ENCODE data around the gene STARD10. TPM values are rescaled to one million over a fixed set of nuclear protein-coding genes. Genes with fewer than 3 reads are reported as not detected.
"Not testable (repeated sequence)": the region's sequence is repeated elsewhere in the genome, so short reads cannot be mapped to it uniquely, and the experiment has no call there.

Gene STARD10
- total and polyA plus RNA-seq, 3 donors from 2014 or later: 130 to 379 (median 202) TPM

- Histone ChIP-seq H3K9me3 (no peaks in the 10 kb centered on the region), H3K36me3 (ENCODE audit: low read depth, missing control alignments) (no peaks in the 10 kb centered on the region), H3K27ac (peak within 1 kb of the TSS; percentile 95 to 97), H3K27me3 (no peaks in the 10 kb centered on the region), H3K4me3 (peak within 1 kb of the TSS; percentile 80 to 95), H3K4me1 (peaks cover 21% of the 10 kb centered on the region)
- TF ChIP-seq, protein P1, sequence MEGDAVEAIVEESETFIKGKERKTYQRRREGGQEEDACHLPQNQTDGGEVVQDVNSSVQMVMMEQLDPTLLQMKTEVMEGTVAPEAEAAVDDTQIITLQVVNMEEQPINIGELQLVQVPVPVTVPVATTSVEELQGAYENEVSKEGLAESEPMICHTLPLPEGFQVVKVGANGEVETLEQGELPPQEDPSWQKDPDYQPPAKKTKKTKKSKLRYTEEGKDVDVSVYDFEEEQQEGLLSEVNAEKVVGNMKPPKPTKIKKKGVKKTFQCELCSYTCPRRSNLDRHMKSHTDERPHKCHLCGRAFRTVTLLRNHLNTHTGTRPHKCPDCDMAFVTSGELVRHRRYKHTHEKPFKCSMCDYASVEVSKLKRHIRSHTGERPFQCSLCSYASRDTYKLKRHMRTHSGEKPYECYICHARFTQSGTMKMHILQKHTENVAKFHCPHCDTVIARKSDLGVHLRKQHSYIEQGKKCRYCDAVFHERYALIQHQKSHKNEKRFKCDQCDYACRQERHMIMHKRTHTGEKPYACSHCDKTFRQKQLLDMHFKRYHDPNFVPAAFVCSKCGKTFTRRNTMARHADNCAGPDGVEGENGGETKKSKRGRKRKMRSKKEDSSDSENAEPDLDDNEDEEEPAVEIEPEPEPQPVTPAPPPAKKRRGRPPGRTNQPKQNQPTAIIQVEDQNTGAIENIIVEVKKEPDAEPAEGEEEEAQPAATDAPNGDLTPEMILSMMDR (IDR thresholded peaks at IDR 0.05): peak in 1 of 3 experiments; percentile 39
- TF ChIP-seq POLR2A (IDR thresholded peaks at IDR 0.05): no peak
- intact Hi-C loops (cut with DNase I; ENCODE audit: low total_unique reads): no loop called here
- 0% methylated on average over 9 to 26 of the region's 75 CpGs for WGBS, 2 donors
- peak; percentile 79 for DNase-seq
Measured at GRCh38 chr11:72814286-72815109, 20.7 kb upstream of the STARD10 start, which contains the start of gene ATG16L2. TSS of gene ATG16L2 (plus strand) at chr11:72814411. CDS start at chr11:72814446, 35 bp downstream.

DNA sequence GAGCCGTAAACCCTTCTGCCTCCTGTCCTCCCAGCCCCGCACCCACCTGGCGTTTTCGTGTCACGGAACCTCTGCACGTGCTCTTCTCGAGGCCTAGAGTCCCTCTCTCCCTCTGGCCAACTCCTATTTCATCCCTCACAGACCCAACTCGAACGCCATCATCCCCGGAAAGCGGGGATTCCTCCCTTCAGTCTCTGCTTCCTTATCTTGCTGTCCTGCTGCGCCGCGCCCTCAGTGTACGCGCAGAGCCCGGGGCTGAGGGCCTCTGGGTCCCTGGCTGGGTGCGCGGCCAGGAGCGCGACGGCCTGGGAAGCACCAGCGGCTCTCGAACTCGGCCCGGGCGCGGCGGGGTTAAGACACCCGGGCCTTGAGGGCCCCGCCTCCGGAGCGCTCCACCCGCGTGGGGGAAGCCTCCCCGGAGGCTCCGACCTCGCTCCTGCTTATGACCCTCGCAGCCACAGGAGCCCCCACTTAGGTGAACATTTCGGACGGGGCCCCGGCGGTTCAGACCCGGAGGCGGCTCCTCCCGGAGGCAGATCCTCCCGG, 20.0 kb upstream of the STARD10 start:
- peak; percentile 84 for DNase-seq
- no peaks in the 10 kb centered on the region for H3K9me3 ChIP-seq
- no peaks in the 10 kb centered on the region for H3K36me3 ChIP-seq (ENCODE audit: low read depth, missing control alignments)
- H3K27ac ChIP-seq: peak overlapping the region; percentile 95 to 97
- WGBS, 2 donors: 0 to 1% methylated on average over 12 to 46 of the region's 47 CpGs
- no peaks in the 10 kb centered on the region for H3K27me3 ChIP-seq
- intact Hi-C loops (cut with DNase I; ENCODE audit: low total_unique reads): no loop called here
- peak overlapping the region; percentile 80 to 95 for H3K4me3 ChIP-seq
- no peak for TF ChIP-seq POLR2A (IDR thresholded peaks at IDR 0.05)
- TF ChIP-seq, protein P1 (IDR thresholded peaks at IDR 0.05): no peak
- H3K4me1 ChIP-seq: peaks cover 21% of the 10 kb centered on the region

GRCh38 chr11:72812967-72813739, 19.3 kb upstream of the STARD10 start:
- intact Hi-C loops (cut with DNase I; ENCODE audit: low total_unique reads): no loop called here
- Histone ChIP-seq H3K27me3 (no peaks in the 10 kb centered on the region), H3K4me3 (peak overlapping the region; percentile 80 to 95), H3K36me3 (ENCODE audit: low read depth, missing control alignments) (no peaks in the 10 kb centered on the region), H3K9me3 (no peaks in the 10 kb centered on the region), H3K4me1 (peaks cover 21% of the 10 kb centered on the region), H3K27ac (peak overlapping the region; percentile 95 to 97)
- 2 to 9% methylated on average over 16 to 24 of the region's 24 CpGs for WGBS, 2 donors
- TF ChIP-seq, protein P1 (IDR thresholded peaks at IDR 0.05): peak; percentile 19 to 44 (median 38)
- TF ChIP-seq POLR2A (IDR thresholded peaks at IDR 0.05): no peak
- no peak for DNase-seq

GRCh38 chr11:72812604-72812966, 18.7 kb upstream of the STARD10 start:
- Histone ChIP-seq H3K4me3 (no peak overlapping the region), H3K27me3 (no peaks in the 10 kb centered on the region)
- intact Hi-C loops (cut with DNase I; ENCODE audit: low total_unique reads): no loop called here

DNA sequence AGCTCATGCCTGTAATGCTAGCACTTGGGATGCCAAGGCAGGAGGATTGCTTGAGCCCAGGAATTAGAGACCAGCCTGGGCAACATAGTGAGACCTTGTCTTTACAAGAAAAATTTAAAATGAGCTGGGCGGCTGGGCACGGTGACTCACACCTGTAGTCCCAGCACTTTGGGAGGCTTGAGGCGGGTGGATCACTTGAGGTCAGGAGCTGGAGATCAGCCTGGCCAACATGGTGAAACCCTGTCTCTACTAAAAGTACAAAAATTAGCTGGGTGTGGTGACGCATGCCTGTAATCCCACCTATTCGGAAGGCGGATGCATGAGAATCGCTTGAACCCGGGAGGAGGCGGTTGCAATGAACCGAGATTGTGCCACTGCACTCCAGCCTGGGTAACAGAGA, 17.8 kb upstream of the STARD10 start:
- H3K9me3 ChIP-seq; intact Hi-C loops (cut with DNase I; ENCODE audit: low total_unique reads); H3K27me3 ChIP-seq; DNase-seq; H3K36me3 ChIP-seq (ENCODE audit: low read depth, missing control alignments); H3K4me3 ChIP-seq; H3K27ac ChIP-seq: not testable (repeated sequence)
- H3K4me1 ChIP-seq: peaks cover 19% of the 10 kb centered on the region
- 94% methylated on average over 10 of the region's 10 CpGs for WGBS, 2 donors

More at GRCh38 chr11:72812604-72812966, 18.7 kb upstream of the STARD10 start:
- TF ChIP-seq POLR2A (IDR thresholded peaks at IDR 0.05): no peak
- TF ChIP-seq, protein P1 (IDR thresholded peaks at IDR 0.05): no peak
- Histone ChIP-seq H3K9me3 (no peaks in the 10 kb centered on the region), H3K27ac (no peak overlapping the region), H3K4me1 (peaks cover 21% of the 10 kb centered on the region), H3K36me3 (ENCODE audit: low read depth, missing control alignments) (no peaks in the 10 kb centered on the region)
- WGBS, 2 donors: 42 to 50% methylated on average over 3 to 4 of the region's 4 CpGs
- no peak for DNase-seq

Measured in testis (tissue), 3 donors.